Progenitor cell of endocrine pancreas (in vitro differentiated cells): ENCODE results near the gene CNPY1. TPM values are rescaled to one million over a fixed set of nuclear protein-coding genes. Genes with fewer than 3 reads are reported as not detected.

Source experiments
- DNase-seq: peaks from one replicate; pipeline ENCODE4 v3.0.0; 2021; ENCODE audit warnings: low spot score; ENCODE audit not compliant: unreplicated experiment
- H3K27ac Mint-ChIP-seq: 2 replicates; pipeline ENCODE4 v1.8.0; 2021; ENCODE audit warnings: mild to moderate bottlenecking, moderate library complexity, mixed read lengths
- H3K27me3 Mint-ChIP-seq: 2 replicates; pipeline ENCODE4 v1.8.0; 2021; ENCODE audit warnings: mixed read lengths
- H3K36me3 Mint-ChIP-seq: 2 replicates; pipeline ENCODE4 v1.8.0; 2022; ENCODE audit warnings: mixed read lengths; ENCODE audit not compliant: insufficient read depth
- H3K4me1 Mint-ChIP-seq: 2 replicates; pipeline ENCODE4 v1.8.0; 2021; ENCODE audit warnings: low read depth, mixed read lengths
- H3K4me3 Mint-ChIP-seq: 2 replicates; pipeline ENCODE4 v1.8.0; 2021; ENCODE audit warnings: low read depth, mild to moderate bottlenecking, moderate library complexity, mixed read lengths
- H3K9me3 Mint-ChIP-seq: 2 replicates; pipeline ENCODE4 v1.8.0; 2021; ENCODE audit warnings: low read depth, mixed read lengths
- total RNA-seq: library from RNA; stranded (reverse); gene quantifications from 2 replicates; pipeline ENCODE4 v1.2.1, GENCODE V29; 2021
- TF ChIP-seq, protein P1 (sequence below): fragments of 200-600 bp; sonication (generic); IDR thresholded peaks from one replicate; pipeline ENCODE4 v1.5.0; 2021; ENCODE audit warnings: antibody characterized with exemption, mild to moderate bottlenecking; ENCODE audit not compliant: unreplicated experiment

The CNPY1 gene
- total RNA-seq, 1 donor from 2014 or later, result not detected

DNA sequence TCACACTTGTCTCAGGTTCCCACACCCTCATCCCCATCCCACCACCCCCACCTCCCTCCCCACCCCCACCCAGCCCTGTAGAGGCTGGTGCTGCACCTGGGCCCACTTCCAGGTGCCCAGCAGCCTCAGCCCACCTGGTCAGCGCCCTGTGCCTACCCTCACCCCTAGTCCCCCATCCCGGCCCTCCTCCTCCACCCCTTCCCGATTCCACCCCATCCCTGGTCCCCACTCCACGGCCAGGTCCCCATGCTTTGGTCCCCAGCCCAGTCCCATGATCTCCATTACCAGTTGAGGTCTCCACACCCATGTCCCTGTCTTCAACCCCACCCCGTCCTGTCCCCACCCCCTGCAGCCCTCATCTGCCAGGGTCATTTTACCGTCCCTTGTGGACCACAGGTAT lies 24.6 kb upstream of the CNPY1 start:
- no peak overlapping the region for H3K27ac Mint-ChIP-seq
- no peaks in the 10 kb centered on the region for H3K9me3 Mint-ChIP-seq
- peaks cover 30% of the 10 kb centered on the region for H3K27me3 Mint-ChIP-seq

DNA sequence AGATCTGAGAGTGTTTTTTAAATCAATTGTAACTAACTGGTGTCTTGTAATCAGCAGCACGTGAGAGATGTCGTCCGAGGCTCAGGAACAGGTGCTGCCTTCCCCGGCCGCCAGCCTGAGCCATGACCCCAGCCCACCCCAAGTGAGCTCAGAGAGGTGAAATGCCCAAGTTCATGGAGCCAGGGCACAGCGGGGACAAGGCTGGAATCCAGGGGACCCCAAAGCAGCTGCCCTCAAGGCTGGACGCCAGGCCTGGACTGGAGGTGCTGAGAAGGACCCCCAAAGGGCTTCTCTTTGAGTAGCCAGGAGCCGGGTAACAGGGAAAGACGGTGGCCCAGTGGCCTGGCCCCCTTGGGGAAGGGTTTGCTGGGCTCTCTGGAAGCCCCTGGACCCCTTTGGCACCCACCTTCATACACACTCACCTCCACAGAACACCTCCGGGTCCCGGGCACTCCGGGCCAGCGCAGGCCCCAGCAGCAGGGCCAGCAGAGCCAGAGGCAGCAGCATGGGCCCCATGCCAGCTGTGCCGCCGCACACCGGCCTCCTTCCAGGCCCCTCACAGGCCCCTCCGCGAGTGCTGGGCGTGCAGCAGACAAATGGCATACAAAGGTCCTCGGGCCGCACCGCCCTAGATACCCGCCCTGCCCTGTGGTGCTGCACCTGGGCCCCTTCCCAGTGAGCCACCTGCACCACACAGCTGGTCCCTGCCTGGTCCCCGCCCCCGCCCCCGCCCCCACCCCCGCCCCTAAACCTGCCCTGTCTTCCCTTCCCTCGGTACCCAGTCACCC lies 24.0 kb upstream of the CNPY1 start:
- TF ChIP-seq, protein P1, sequence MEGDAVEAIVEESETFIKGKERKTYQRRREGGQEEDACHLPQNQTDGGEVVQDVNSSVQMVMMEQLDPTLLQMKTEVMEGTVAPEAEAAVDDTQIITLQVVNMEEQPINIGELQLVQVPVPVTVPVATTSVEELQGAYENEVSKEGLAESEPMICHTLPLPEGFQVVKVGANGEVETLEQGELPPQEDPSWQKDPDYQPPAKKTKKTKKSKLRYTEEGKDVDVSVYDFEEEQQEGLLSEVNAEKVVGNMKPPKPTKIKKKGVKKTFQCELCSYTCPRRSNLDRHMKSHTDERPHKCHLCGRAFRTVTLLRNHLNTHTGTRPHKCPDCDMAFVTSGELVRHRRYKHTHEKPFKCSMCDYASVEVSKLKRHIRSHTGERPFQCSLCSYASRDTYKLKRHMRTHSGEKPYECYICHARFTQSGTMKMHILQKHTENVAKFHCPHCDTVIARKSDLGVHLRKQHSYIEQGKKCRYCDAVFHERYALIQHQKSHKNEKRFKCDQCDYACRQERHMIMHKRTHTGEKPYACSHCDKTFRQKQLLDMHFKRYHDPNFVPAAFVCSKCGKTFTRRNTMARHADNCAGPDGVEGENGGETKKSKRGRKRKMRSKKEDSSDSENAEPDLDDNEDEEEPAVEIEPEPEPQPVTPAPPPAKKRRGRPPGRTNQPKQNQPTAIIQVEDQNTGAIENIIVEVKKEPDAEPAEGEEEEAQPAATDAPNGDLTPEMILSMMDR, result no peak
- Mint-ChIP-seq H3K9me3 (no peaks in the 10 kb centered on the region), H3K27ac (no peak overlapping the region), H3K4me1 (no peaks in the 10 kb centered on the region), H3K36me3 (no peaks in the 10 kb centered on the region), H3K27me3 (peaks cover 30% of the 10 kb centered on the region), H3K4me3 (no peak overlapping the region)
- DNase-seq, result no peak

More for the DNA sequence above, 24.6 kb upstream of the CNPY1 start:
- Mint-ChIP-seq H3K4me3 (no peak overlapping the region), H3K4me1 (no peaks in the 10 kb centered on the region), H3K36me3 (no peaks in the 10 kb centered on the region)
- TF ChIP-seq, protein P1, result no peak
- DNase-seq, result no peak

DNA sequence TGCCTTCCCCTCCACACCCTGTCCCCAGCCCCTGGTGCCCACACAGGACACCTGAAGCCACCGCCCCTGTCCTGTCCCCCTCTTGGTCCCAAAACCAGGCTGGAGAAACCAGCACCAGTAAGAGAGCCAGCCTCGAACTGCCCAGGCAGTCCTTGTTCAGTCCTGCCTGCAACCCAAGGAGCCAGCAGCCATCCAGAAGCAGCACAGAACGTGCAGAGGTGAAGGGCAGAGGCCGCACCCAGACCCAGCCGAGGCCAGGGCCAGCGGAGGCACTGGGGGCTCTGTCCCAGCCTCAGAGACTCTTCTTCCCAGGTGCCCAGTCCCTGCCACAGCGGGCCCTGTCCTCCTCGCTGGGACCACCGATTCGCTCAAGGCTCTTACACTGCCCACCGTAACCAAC lies 23.3 kb upstream of the CNPY1 start:
- Mint-ChIP-seq H3K9me3 (no peaks in the 10 kb centered on the region), H3K4me3 (no peak overlapping the region), H3K4me1 (no peaks in the 10 kb centered on the region), H3K27ac (no peak overlapping the region), H3K27me3 (peaks cover 29% of the 10 kb centered on the region), H3K36me3 (no peaks in the 10 kb centered on the region)
- TF ChIP-seq, protein P1, result no peak
- no peak for DNase-seq

DNA sequence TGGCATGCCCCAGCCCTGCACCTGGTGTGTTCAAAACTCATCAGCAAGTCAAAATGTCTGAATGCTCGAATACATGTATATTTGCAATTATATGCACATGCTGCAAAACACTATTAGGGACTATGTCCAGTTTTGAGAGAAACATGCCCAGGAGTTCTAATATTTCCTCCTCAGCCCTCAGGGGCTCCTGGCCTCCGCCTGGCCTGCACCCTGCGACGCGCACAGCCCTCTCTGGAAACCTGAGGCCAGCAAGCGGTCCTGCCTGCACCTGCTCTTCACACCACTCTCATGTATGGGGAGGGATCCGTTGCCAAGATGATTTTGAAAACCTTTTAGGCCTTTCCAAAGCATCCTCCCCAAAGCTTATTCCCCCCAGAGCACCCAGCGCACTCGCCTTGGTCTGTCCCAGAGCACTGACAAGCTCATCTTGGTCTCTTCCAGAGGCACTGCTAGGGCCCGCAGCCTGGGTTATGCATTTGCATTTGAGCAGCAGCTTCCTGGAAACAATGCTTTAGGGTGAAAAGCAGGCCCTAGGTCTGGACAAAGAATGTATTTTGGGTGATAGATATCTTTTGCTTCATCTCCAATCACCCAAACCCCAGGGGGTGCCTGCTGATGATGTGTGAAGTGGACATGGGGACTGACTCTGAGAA lies 22.6 kb upstream of the CNPY1 start:
- H3K27me3 Mint-ChIP-seq, result peaks cover 27% of the 10 kb centered on the region

DNA sequence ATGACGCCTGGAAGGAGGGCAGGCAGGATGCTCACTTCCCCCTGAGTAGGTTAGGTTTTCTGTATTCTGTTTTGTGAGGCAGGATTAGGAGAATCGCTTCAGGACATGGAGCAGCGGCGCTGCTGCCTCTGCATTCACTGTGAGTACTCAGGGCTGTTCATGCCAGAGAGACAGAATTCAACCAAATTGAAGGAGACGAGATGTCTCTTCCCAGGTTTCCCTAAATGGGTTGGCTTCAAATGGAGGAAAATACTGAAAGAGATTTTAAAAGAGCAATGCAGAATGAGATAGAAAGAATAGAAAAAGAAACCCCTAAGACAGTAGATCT lies 21.9 kb upstream of the CNPY1 start:
- H3K4me3 Mint-ChIP-seq, result no peak overlapping the region
- H3K9me3 Mint-ChIP-seq, result no peaks in the 10 kb centered on the region
- peaks cover 27% of the 10 kb centered on the region for H3K27me3 Mint-ChIP-seq
- no peak overlapping the region for H3K27ac Mint-ChIP-seq
- H3K4me1 Mint-ChIP-seq, result no peaks in the 10 kb centered on the region
- DNase-seq, result no peak
- H3K36me3 Mint-ChIP-seq, result no peaks in the 10 kb centered on the region
- TF ChIP-seq, protein P1, result no peak

More for the DNA sequence above, 22.6 kb upstream of the CNPY1 start:
- Mint-ChIP-seq H3K36me3 (no peaks in the 10 kb centered on the region), H3K27ac (no peak overlapping the region), H3K4me1 (no peaks in the 10 kb centered on the region), H3K4me3 (no peak overlapping the region), H3K9me3 (no peaks in the 10 kb centered on the region)
- DNase-seq, result no peak
- TF ChIP-seq, protein P1, result no peak
